ENCODE data around the gene SETBP1. TPM values are rescaled to one million over a fixed set of nuclear protein-coding genes. Genes with fewer than 3 reads are reported as not detected.
"Not testable (repeated sequence)": the region's sequence is repeated elsewhere in the genome, so short reads cannot be mapped to it uniquely, and the experiment has no call there.

The SETBP1 gene
- total RNA-seq, 1 donor from 2014 or later = 83.3 TPM

- peaks cover 23% of the 10 kb centered on the region for H3K27me3 Mint-ChIP-seq (ENCODE audit: unreplicated experiment)
- H3K27ac Mint-ChIP-seq (ENCODE audit: unreplicated experiment) = peak overlapping the region; percentile 98
- peaks cover 61% of the 10 kb centered on the region for H3K4me1 Mint-ChIP-seq (ENCODE audit: low read depth, unreplicated experiment)
- DNase-seq = no peak
- no peak overlapping the region for H3K4me3 Mint-ChIP-seq (ENCODE audit: unreplicated experiment)
- H3K36me3 Mint-ChIP-seq (ENCODE audit: unreplicated experiment) = peaks cover 11% of the 10 kb centered on the region
- H3K9me3 Mint-ChIP-seq (ENCODE audit: unreplicated experiment) = peaks cover 11% of the 10 kb centered on the region
- no peak for TF ChIP-seq CTCF (IDR thresholded peaks at IDR 0.05; ENCODE audit: partially characterized antibody, unreplicated experiment)
Measured at GRCh38 chr18:44715245-44715644, 34.6 kb downstream of the SETBP1 start.

DNA sequence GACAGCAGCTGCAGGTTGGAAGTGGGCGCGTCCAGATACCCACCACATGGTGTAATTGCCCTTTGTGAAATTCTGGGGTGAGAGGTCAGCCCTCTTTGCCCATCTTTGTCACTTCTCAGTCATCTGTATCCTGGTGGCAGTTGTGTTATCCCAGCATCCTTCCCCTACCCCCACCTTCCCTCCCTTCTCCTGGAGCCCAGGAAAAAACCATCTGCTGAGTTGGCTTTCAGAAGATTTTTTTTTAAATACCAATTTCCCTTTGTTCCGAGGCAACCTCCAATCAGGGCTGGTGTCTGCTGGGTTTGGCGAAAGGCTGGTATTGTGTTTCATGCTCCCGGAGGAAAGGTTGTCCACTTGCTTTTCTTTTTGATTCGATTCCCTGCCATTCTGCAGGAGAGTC lies 35.2 kb downstream of the SETBP1 start:
- peak; percentile 55 for DNase-seq
- Mint-ChIP-seq H3K27me3 (ENCODE audit: unreplicated experiment) (peaks cover 24% of the 10 kb centered on the region), H3K27ac (ENCODE audit: unreplicated experiment) (peak overlapping the region; percentile 98), H3K4me3 (ENCODE audit: unreplicated experiment) (peak overlapping the region; percentile 82), H3K36me3 (ENCODE audit: unreplicated experiment) (peaks cover 11% of the 10 kb centered on the region), H3K9me3 (ENCODE audit: unreplicated experiment) (peaks cover 14% of the 10 kb centered on the region), H3K4me1 (ENCODE audit: low read depth, unreplicated experiment) (peaks cover 64% of the 10 kb centered on the region)
- TF ChIP-seq CTCF (IDR thresholded peaks at IDR 0.05; ENCODE audit: partially characterized antibody, unreplicated experiment) = no peak

GRCh38 chr18:44716697-44717163 lies 36.0 kb downstream of the SETBP1 start:
- Mint-ChIP-seq H3K4me1 (ENCODE audit: low read depth, unreplicated experiment) (peaks cover 67% of the 10 kb centered on the region), H3K36me3 (ENCODE audit: unreplicated experiment) (peaks cover 11% of the 10 kb centered on the region), H3K27me3 (ENCODE audit: unreplicated experiment) (peaks cover 24% of the 10 kb centered on the region), H3K27ac (ENCODE audit: unreplicated experiment) (peak overlapping the region; percentile 98), H3K4me3 (ENCODE audit: unreplicated experiment) (peak overlapping the region; percentile 70), H3K9me3 (ENCODE audit: unreplicated experiment) (peaks cover 14% of the 10 kb centered on the region)
- DNase-seq = no peak
- no peak for TF ChIP-seq CTCF (IDR thresholded peaks at IDR 0.05; ENCODE audit: partially characterized antibody, unreplicated experiment)

- H3K4me3 Mint-ChIP-seq (ENCODE audit: unreplicated experiment) = peak overlapping the region; percentile 34
- DNase-seq = peak; percentile 45
- no peak for TF ChIP-seq CTCF (IDR thresholded peaks at IDR 0.05; ENCODE audit: partially characterized antibody, unreplicated experiment)
- H3K4me1 Mint-ChIP-seq (ENCODE audit: low read depth, unreplicated experiment) = peaks cover 78% of the 10 kb centered on the region
- H3K27ac Mint-ChIP-seq (ENCODE audit: unreplicated experiment) = peak overlapping the region; percentile 71
- H3K27me3 Mint-ChIP-seq (ENCODE audit: unreplicated experiment) = peaks cover 18% of the 10 kb centered on the region
- no peaks in the 10 kb centered on the region for H3K36me3 Mint-ChIP-seq (ENCODE audit: unreplicated experiment)
- H3K9me3 Mint-ChIP-seq (ENCODE audit: unreplicated experiment) = peaks cover 19% of the 10 kb centered on the region
Measured at GRCh38 chr18:44719519-44720060, 38.9 kb downstream of the SETBP1 start.

DNA sequence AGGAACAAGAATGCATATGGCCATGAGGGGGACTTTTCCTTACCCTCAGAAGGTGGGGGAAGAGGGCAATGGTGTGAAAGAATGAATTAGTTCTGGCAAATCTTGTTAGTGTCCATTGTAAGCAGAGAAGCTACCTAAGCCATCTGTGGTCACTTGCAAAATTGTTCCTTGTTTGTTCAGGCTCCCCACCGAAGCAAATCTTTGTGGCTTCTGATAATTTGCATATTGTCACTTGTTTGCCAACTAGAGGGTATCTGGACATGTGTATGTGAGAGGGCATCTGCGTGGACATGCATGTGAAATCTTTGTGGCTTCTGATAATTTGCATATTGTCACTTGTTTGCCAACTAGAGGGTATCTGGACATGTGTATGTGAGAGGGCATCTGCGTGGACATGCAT lies 41.1 kb downstream of the SETBP1 start:
- Mint-ChIP-seq H3K27me3 (ENCODE audit: unreplicated experiment) (peaks cover 14% of the 10 kb centered on the region), H3K27ac (ENCODE audit: unreplicated experiment) (peak overlapping the region; percentile 0), H3K9me3 (ENCODE audit: unreplicated experiment) (peaks cover 19% of the 10 kb centered on the region), H3K4me1 (ENCODE audit: low read depth, unreplicated experiment) (peaks cover 70% of the 10 kb centered on the region)
- H3K4me3 Mint-ChIP-seq (ENCODE audit: unreplicated experiment); DNase-seq; H3K36me3 Mint-ChIP-seq (ENCODE audit: unreplicated experiment): not testable (repeated sequence)

Measured in glutamatergic neuron (in vitro differentiated cells).